ENCODE results near the gene STAM2. TPM values are rescaled to one million over a fixed set of nuclear protein-coding genes. Genes with fewer than 3 reads are reported as not detected.
"Not testable (repeated sequence)": the region's sequence is repeated elsewhere in the genome, so short reads cannot be mapped to it uniquely, and the experiment has no call there.

Gene STAM2
- total and polyA plus RNA-seq, 2 of the 13 experiments (the other 11 are each of a cell fraction or from before 2014, with no cell fraction given): 14.7 to 24.1 TPM

DNA sequence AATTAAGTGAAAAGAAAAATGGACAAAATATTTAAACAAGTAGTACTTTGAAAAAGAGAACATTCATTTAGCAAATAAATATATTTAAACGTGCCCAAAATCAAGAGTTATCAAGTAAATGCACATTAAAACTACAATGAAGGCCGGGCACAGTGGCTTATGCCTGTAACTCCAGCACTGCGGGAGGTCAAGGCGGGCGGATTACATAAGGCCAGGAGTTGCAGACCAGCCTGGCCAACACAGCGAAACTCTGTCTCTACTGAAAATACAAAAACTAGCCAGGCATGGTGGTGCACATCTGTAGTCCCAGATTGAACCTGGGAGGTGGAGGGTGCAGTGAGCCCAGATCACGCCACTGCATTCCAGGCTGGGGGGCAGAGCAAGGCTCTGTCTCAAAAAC, 9.8 kb downstream of the STAM2 start (continued):
- TF ChIP-seq HNRNPH1 (optimal IDR thresholded peaks at IDR 0.05; ENCODE audit: low read depth, low read length) (no peak), ZSCAN9 (CRISPR knock-in tag; IDR thresholded peaks at IDR 0.05; ENCODE audit: borderline replicate concordance) (no peak), ZSCAN25 (CRISPR knock-in tag; IDR thresholded peaks at IDR 0.05) (no peak)
- TF ChIP-seq, protein P1, sequence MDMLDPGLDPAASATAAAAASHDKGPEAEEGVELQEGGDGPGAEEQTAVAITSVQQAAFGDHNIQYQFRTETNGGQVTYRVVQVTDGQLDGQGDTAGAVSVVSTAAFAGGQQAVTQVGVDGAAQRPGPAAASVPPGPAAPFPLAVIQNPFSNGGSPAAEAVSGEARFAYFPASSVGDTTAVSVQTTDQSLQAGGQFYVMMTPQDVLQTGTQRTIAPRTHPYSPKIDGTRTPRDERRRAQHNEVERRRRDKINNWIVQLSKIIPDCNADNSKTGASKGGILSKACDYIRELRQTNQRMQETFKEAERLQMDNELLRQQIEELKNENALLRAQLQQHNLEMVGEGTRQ (IDR thresholded peaks at IDR 0.05; ENCODE audit: low read depth, low read length): no peak
- TF ChIP-seq, protein P1 (CRISPR knock-in tag; IDR thresholded peaks at IDR 0.05; ENCODE audit: borderline replicate concordance): no peak

DNA sequence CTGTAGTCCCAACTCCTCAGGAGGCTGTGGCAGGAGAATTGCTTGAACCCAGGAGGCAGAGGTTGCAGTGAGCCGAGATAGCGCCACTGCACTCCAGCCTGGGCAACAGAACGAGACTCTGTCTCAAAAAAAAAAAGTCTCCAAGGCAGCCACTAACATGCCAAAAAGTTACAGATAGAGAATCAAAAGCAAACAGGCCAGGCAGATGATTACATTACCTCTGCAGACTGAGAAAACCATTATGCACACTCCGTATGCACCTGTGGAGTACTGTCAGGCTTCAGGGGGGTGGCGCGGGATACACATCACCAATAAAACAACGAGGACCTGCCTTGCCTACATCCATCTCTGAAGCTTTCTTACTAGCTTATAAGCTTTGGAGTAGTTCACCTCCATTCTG, 10.3 kb downstream of the STAM2 start:
- H3K36me3 ChIP-seq (replicated peaks in 1 of 2; ENCODE audit: control insufficient read depth in 1 of 2, insufficient read depth in 2 of 2, low read length in 2 of 2): no peaks in the 10 kb centered on the region
- BruUV-seq (replicated peaks): no TSS peak
- ChIA-PET POLR2A (no interaction called here), CTCF (ENCODE audit: low intra/inter-chr PET ratio, low total read pairs) (no interaction called here)
- WGBS (ENCODE audit: low lambda C conversion rate): 92% methylated on average over 7 of the region's 7 CpGs
- no peak overlapping the region for H2AFZ ChIP-seq (ENCODE audit: low read length)
- H3K9ac ChIP-seq (ENCODE audit: insufficient read depth, low read depth, low read length): no peak overlapping the region
- FAIRE-seq (no peak), ATAC-seq (no peak), DNase-seq (ENCODE audit: low spot score) (no peak)
- no peaks in the 10 kb centered on the region for H3K9me3 ChIP-seq (ENCODE audit: low read length)
- no peak overlapping the region for H3K4me3 ChIP-seq (replicated peaks in 1 of 3; ENCODE audit: insufficient read depth in 1 of 3, low read depth in 2 of 3, low read length in 3 of 3)
- peaks cover 24% of the 10 kb centered on the region for H3K4me1 ChIP-seq (ENCODE audit: insufficient read depth, low read length)
- intact Hi-C loops (cut with micrococcal nuclease; ENCODE audit: unreplicated experiment): no loop called here
- peaks cover 42% of the 10 kb centered on the region for H3K79me2 ChIP-seq (ENCODE audit: insufficient read depth, low read length)
- in situ Hi-C loops (cut with HindIII; ENCODE audit: extremely low pct_ligation_motif_present, low pct_unique_long_range_greater_than_20kb): no loop called here
- no peaks in the 10 kb centered on the region for H3K27me3 ChIP-seq (ENCODE audit: control insufficient read depth in 1 of 2, insufficient read depth in 2 of 2, low read length in 2 of 2)
- TF ChIP-seq ARHGAP35 (CRISPR knock-in tag; IDR thresholded peaks at IDR 0.05; ENCODE audit: borderline replicate concordance) (no peak), ZNF431 (CRISPR knock-in tag; IDR thresholded peaks at IDR 0.05; ENCODE audit: borderline replicate concordance, low read depth) (no peak), ZNF737 (CRISPR knock-in tag; IDR thresholded peaks at IDR 0.05; ENCODE audit: borderline replicate concordance) (no peak)
- TF ChIP-seq, protein P2, sequence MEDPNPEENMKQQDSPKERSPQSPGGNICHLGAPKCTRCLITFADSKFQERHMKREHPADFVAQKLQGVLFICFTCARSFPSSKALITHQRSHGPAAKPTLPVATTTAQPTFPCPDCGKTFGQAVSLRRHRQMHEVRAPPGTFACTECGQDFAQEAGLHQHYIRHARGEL (CRISPR knock-in tag; IDR thresholded peaks at IDR 0.05): no peak
- no peak overlapping the region for H3K4me2 ChIP-seq (ENCODE audit: low read depth, low read length)
- no peaks in the 10 kb centered on the region for H4K20me1 ChIP-seq (ENCODE audit: insufficient read depth, low read length)
- no peak overlapping the region for H3K27ac ChIP-seq (ENCODE audit: extremely low read length, insufficient read depth, low read length)

DNA sequence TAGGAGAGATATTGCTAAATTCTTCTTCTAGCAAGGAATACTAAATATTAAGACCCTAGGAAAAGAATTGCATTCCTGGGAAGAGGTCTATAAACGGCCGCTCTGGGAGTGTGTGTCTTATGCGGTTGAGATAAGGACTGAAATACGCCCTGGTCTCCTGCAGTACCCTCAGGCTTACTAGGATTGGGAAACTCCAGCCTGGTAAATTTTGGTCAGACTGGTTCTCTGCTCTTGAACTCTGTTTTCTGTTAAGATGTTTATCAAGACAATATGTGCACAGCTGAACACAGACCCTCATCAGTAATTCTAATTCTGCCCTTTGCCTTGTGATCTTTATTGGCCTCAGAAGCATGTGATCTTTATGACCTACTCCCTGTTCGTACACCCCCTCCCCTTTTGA, 11.9 kb downstream of the STAM2 start:
- H3K36me3 ChIP-seq (replicated peaks in 1 of 2; ENCODE audit: control insufficient read depth in 1 of 2, insufficient read depth in 2 of 2, low read length in 2 of 2); H3K27me3 ChIP-seq (ENCODE audit: control insufficient read depth in 1 of 2, insufficient read depth in 2 of 2, low read length in 2 of 2); H3K9ac ChIP-seq (ENCODE audit: insufficient read depth, low read depth, low read length); H3K4me2 ChIP-seq (ENCODE audit: low read depth, low read length); ATAC-seq; POLR2A ChIA-PET; BruUV-seq (replicated peaks); FAIRE-seq; in situ Hi-C loops (cut with HindIII; ENCODE audit: extremely low pct_ligation_motif_present, low pct_unique_long_range_greater_than_20kb); intact Hi-C loops (cut with micrococcal nuclease; ENCODE audit: unreplicated experiment); H3K27ac ChIP-seq (ENCODE audit: extremely low read length, insufficient read depth, low read length); H3K4me3 ChIP-seq (replicated peaks in 1 of 3; ENCODE audit: insufficient read depth in 1 of 3, low read depth in 2 of 3, low read length in 3 of 3); H3K9me3 ChIP-seq (ENCODE audit: low read length); H2AFZ ChIP-seq (ENCODE audit: low read length); DNase-seq (ENCODE audit: low spot score); CTCF ChIA-PET (ENCODE audit: low intra/inter-chr PET ratio, low total read pairs); H4K20me1 ChIP-seq (ENCODE audit: insufficient read depth, low read length): not testable (repeated sequence)
- peaks cover 14% of the 10 kb centered on the region for H3K4me1 ChIP-seq (ENCODE audit: insufficient read depth, low read length)
- 88% methylated on average over 5 of the region's 5 CpGs for WGBS (ENCODE audit: low lambda C conversion rate)
- peaks cover 38% of the 10 kb centered on the region for H3K79me2 ChIP-seq (ENCODE audit: insufficient read depth, low read length)
